Measurements from ENCODE around the gene CASKIN2.

DNA sequence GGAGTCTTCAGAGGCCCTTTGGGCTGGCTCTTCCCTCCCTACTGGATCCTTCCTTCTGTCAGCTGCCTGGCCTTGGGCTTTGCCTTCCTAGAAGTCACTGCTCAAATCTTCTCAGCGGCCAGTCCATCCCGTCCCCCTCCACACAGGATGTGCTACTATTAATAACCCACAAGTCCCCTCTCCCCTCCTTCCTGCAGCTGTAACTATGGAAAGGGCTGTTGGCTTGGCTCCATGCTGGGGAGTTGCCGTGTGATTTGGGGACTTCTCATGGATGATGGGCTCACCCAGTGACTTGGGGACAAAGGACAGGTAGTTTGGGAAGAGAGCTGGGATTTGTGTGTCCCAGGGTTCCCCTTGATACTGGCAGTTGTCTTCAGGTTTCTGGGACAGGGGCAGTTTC is 39.5 kb downstream of the CASKIN2 start:
- TF ChIP-seq, protein P1, sequence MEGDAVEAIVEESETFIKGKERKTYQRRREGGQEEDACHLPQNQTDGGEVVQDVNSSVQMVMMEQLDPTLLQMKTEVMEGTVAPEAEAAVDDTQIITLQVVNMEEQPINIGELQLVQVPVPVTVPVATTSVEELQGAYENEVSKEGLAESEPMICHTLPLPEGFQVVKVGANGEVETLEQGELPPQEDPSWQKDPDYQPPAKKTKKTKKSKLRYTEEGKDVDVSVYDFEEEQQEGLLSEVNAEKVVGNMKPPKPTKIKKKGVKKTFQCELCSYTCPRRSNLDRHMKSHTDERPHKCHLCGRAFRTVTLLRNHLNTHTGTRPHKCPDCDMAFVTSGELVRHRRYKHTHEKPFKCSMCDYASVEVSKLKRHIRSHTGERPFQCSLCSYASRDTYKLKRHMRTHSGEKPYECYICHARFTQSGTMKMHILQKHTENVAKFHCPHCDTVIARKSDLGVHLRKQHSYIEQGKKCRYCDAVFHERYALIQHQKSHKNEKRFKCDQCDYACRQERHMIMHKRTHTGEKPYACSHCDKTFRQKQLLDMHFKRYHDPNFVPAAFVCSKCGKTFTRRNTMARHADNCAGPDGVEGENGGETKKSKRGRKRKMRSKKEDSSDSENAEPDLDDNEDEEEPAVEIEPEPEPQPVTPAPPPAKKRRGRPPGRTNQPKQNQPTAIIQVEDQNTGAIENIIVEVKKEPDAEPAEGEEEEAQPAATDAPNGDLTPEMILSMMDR (IDR thresholded peaks at IDR 0.05; ENCODE audit: low read depth, low read length, poor library complexity, severe bottlenecking): no peak
- TF ChIP-seq EZH2phosphoT487 (IDR thresholded peaks at IDR 0.05; ENCODE audit: borderline replicate concordance, low read length): no peak
